ENCODE results near the gene ZFP3.

DNA sequence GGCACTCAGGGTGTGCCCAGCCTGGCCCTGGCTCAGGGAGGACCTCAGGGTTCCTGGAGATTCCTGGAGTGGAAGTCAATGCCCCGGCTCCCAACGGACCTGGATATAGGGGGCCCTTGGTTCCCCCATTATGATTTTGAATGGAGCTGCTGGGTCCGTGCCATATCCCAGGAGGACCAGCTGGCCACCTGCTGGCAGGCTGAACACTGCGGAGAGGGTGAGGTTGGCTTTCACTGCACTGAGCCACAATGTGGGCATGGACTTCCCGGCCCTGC is 61.1 kb downstream of the ZFP3 start:
- TF ChIP-seq, protein P1, sequence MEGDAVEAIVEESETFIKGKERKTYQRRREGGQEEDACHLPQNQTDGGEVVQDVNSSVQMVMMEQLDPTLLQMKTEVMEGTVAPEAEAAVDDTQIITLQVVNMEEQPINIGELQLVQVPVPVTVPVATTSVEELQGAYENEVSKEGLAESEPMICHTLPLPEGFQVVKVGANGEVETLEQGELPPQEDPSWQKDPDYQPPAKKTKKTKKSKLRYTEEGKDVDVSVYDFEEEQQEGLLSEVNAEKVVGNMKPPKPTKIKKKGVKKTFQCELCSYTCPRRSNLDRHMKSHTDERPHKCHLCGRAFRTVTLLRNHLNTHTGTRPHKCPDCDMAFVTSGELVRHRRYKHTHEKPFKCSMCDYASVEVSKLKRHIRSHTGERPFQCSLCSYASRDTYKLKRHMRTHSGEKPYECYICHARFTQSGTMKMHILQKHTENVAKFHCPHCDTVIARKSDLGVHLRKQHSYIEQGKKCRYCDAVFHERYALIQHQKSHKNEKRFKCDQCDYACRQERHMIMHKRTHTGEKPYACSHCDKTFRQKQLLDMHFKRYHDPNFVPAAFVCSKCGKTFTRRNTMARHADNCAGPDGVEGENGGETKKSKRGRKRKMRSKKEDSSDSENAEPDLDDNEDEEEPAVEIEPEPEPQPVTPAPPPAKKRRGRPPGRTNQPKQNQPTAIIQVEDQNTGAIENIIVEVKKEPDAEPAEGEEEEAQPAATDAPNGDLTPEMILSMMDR (IDR thresholded peaks at IDR 0.05), result no peak
- no peak for TF ChIP-seq POLR2A (IDR thresholded peaks at IDR 0.05)
